ENCODE measurements around the gene MAMLD1.

MAMLD1 gene

DNA sequence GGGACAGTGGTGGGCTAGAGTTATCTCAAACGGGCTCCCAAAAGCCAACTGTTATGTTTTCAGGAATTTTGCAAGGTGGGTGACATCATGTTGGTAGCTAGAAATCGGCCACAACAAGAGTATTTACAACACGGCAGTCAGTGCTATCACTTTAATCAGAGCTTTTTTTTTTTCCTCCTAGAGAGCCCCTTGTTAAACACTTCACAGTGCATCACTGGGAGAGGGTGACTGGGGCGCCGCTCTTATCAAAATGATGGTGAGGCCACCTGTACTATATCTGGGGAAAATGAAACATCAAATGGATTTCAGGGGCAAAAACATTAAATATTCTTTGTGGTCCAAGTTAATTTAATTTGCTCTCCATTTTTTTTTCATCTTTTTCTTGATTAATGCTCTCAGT, 44.9 kb downstream of the MAMLD1 start:
- no peak for DNase-seq

DNA sequence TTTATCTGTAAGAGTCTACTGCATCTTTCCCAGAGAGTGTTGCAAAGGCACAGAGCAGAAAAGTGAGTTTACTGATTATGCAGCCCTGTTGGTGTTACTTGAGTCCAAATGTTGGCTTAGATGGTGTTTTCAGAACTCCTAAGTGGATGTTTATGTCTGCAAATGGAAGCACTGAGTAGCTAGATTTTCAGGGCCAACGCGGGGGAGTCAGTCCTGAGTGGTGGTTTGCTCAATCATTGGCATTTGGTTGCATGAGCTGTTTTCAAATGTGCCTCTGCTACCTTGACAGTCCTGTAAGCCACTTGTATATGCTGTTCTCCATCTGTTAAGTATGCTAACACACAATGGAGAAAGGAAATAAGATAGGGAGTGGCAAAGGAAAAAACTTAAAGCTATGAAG, 45.4 kb downstream of the MAMLD1 start:
- DNase-seq: no peak

- DNase-seq: no peak
These were observed 46.4 kb downstream of the MAMLD1 start for GRCh38 chrX:150409486-150409885.

- no peak for DNase-seq
These were observed 46.8 kb downstream of the MAMLD1 start for GRCh38 chrX:150409964-150410363.

GRCh38 chrX:150410513-150410912, 47.4 kb downstream of the MAMLD1 start:
- DNase-seq: no peak

GRCh38 chrX:150411656-150412055, 48.5 kb downstream of the MAMLD1 start:
- no peak for DNase-seq

GRCh38 chrX:150414228-150414627, 51.1 kb downstream of the MAMLD1 start:
- no peak for DNase-seq

DNA sequence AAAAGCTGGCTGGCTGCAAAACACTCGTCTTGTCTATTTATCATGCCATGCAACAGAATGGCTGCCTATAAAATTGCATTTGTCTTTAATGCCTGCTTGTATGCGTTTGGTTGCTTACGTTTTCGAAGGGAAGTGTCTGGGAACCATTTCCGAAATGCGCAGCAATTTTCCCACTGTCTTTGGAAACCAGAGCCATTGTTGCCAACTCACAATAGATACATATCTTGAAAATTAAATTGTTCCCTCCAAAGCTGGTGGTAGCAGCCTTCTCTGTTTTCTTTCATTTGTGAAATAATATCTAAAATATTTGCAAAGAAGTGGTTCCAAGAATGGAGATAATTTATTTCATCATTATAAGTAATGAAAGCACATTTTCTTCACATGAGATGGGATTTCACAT, 53.4 kb downstream of the MAMLD1 start:
- no peak for DNase-seq

GRCh38 chrX:150421816-150422215, 58.7 kb downstream of the MAMLD1 start:
- DNase-seq: no peak

- DNase-seq: no peak
These were observed 66.5 kb downstream of the MAMLD1 start for GRCh38 chrX:150429594-150429993.

DNA sequence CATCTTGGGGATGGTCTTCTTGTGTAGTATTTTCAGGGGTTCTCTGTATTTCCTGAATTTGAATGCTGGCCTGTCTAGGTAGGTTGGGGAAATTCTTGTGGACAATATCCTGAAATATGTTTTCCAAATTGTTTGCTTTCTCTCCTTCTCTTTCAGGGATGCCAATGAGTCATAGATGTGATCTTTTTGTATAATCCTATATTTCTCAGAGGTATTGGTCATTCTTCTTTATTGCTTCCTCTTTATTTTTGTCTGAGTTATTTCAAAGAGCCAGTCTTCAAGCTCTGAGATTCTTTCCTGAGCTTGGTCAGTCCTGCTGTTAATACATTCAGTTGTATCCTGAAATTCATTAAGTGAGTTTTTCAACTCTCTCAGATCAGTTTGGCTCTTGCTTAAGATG, 73.1 kb downstream of the MAMLD1 start:
- DNase-seq: no peak

DNA sequence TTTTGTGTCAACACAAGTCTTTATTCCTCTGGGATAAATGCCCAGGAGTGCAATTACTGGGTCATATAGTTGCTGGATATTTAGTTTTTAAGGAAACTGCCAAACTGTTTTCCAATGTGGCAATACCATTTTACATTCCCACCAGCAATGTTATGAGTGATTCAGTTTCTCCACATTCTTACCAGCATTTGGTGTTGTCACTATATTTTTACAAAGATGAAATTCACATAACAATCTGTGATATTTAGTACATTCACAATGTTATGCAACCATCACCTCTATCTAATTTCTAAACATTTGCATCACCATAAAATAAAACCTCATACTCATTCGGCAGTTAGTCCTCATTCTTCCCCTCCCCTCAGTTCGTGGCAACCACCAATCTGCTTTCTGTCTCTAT, 75.0 kb downstream of the MAMLD1 start:
- DNase-seq: no peak

- no peak for DNase-seq
These were observed 83.0 kb downstream of the MAMLD1 start for GRCh38 chrX:150446151-150446550.

GRCh38 chrX:150446995-150447394, 83.9 kb downstream of the MAMLD1 start:
- DNase-seq: no peak

- DNase-seq: no peak
These were observed 86.2 kb downstream of the MAMLD1 start for GRCh38 chrX:150449313-150449712.

- DNase-seq: no peak
These were observed 87.5 kb downstream of the MAMLD1 start for GRCh38 chrX:150450519-150451177.

DNA sequence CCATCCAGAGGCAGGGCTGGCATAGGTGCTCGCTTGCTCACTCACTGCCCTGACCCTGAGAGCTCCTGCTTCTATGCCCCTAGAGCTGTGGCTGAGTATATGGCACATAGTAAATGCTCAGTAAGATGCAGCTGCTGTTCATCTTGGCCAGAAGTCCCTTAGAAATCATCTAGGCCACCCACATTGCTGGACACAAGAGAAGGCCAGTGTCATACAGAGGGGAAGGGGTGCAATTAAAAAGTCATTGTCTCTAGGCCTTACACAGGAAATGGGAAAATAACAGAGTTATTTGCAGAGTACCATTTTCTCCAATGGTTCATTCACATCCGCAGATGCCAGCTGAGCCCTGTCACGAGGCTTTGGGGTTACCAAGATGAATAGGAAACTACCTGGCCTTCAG, 88.8 kb downstream of the MAMLD1 start:
- no peak for DNase-seq

DNA sequence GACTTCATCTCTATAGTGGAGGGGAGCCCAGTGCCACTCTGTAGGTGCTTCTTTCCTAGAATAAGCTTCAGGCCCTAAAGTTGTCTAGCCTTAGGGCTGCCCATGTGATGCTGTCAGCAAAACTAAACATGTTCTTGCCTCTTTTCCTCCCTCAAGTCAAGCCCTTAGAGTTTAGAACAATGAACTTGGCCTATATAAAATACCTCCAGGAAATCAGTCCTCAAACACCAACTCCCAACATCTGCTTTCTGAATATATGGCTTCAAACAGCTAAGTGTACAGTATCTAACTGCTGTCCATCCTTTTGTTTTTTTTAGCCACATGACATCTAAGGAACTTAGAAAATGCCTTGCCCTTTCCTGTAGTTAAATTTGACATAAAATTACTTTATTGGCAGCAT, 91.0 kb downstream of the MAMLD1 start:
- DNase-seq: no peak

DNA sequence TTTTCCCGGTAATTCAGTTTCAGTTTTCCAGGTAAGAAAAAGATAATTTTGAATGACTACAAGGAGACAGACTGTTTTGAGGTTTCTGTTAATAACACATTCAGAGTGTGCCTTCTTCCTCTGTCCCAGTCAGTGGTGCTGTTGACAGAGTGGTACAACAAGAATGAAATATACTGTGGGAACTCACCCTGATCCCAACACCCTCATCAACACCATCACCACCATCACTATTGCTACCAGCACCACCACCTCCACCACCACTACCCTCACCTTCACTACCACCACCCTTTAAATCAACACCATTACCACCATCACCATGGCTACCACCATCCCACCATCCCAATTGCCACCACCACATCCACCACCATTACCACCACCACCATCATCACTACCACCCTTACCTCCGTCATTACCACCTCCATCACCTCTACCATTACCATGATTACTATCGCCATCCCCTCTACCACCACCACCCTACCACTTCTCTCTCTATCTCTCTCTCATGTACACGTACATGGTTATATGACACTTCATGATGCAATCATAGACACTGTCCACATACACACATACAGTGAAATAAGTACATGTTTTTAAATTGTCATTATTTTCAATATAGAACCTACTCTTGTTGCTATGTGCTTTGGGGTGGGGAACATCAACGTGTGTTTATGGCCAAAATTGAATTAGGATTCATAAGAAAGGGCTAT, 91.5 kb downstream of the MAMLD1 start:
- DNase-seq: no peak

- no peak for DNase-seq
These were observed 92.1 kb downstream of the MAMLD1 start for GRCh38 chrX:150455215-150455608.

- no peak for DNase-seq
These were observed 93.3 kb downstream of the MAMLD1 start for GRCh38 chrX:150456466-150456865.

- DNase-seq: no peak
These were observed 93.8 kb downstream of the MAMLD1 start for GRCh38 chrX:150456941-150457340.

- no peak for DNase-seq
These were observed 96.1 kb downstream of the MAMLD1 start for GRCh38 chrX:150459196-150459595.

DNA sequence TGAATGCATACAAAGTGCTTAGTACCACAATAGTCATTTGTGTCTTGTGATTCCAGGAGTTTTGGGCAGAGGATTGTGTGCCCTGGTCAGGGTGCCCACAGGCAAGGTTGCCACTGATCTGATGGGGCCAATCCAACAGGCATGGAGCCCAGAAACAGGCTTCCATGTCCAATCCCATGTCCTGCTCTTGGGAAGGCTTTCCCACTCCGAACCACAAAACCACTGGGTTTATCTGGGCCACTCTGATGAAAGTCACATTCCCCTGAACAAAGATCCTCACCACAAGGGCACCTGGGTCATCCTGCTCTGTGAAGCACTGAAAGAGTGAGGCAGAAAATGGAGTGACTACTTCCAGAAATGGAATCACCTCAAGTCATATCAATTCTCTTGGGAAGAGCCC, 96.9 kb downstream of the MAMLD1 start:
- no peak for DNase-seq

DNA sequence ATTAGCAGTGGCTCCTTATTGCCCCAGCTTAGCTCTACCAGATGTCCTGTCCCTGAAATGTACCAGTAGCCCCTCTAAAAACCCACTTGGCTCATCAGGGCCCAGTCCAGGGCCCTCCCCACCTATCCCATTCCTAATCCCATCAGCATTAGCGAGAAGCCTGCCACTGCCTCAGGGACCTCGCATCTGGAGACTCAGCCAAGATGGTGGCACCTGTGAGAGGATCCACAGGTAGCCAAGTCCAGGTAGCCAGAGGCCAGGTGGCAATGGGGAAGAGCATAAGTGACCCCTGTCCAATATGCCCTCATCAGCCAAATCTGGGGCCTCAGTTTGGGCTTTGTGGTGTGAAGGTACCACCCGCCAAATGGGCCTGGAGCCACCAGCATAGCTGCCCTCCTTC, 97.7 kb downstream of the MAMLD1 start:
- no peak for DNase-seq
